NCI-H82 treated with DMSO at 0.1 percent for 48 hours (cell line): ENCODE data around the gene YARS2.
A peak's percentile ranks its signal among the peaks of the same experiment; 100 is the strongest.
"Not testable (repeated sequence)": the region's sequence is repeated elsewhere in the genome, so short reads cannot be mapped to it uniquely, and the experiment has no call there.

Experiments
- DNase-seq: peaks from one replicate; lab custom pipeline; 2025; ENCODE audit not compliant: unreplicated experiment; lab: John Stamatoyannopoulos, UW

Gene YARS2

GRCh38 chr12:32753605-32754004, 2.1 kb downstream of the YARS2 start:
- no peak for DNase-seq

GRCh38 chr12:32743264-32743663, 12.4 kb downstream of the YARS2 start:
- no peak for DNase-seq

GRCh38 chr12:32742133-32742532, 13.6 kb downstream of the YARS2 start:
- no peak for DNase-seq

- DNase-seq, result no peak
Measured at GRCh38 chr12:32739279-32739678, 16.4 kb downstream of the YARS2 start.

- no peak for DNase-seq
Measured at GRCh38 chr12:32737715-32738114, 18.0 kb downstream of the YARS2 start.

- no peak for DNase-seq
Measured at GRCh38 chr12:32736445-32736844, 19.3 kb downstream of the YARS2 start.

- DNase-seq, result peak; percentile 47
Measured at GRCh38 chr12:32734952-32735351, 20.7 kb downstream of the YARS2 start.

- DNase-seq, result no peak
Measured at GRCh38 chr12:32727237-32727636, 28.5 kb downstream of the YARS2 start.

GRCh38 chr12:32726286-32726685, 29.4 kb downstream of the YARS2 start:
- no peak for DNase-seq

GRCh38 chr12:32725308-32725707, 30.4 kb downstream of the YARS2 start:
- not testable (repeated sequence) for DNase-seq

GRCh38 chr12:32718926-32719325, 36.8 kb downstream of the YARS2 start:
- no peak for DNase-seq

- no peak for DNase-seq
Measured at GRCh38 chr12:32714772-32715171, 40.9 kb downstream of the YARS2 start.

- DNase-seq, result no peak
Measured at GRCh38 chr12:32708926-32709325, 46.8 kb downstream of the YARS2 start.

- DNase-seq, result no peak
Measured at GRCh38 chr12:32706335-32707024, 49.2 kb downstream of the YARS2 start.

- DNase-seq, result no peak
Measured at GRCh38 chr12:32705783-32706182, 49.9 kb downstream of the YARS2 start.

- DNase-seq, result no peak
Measured at GRCh38 chr12:32702946-32703345, 52.8 kb downstream of the YARS2 start.

GRCh38 chr12:32702473-32702872, 53.2 kb downstream of the YARS2 start:
- DNase-seq, result no peak

GRCh38 chr12:32699437-32699836, 56.3 kb downstream of the YARS2 start:
- DNase-seq, result not testable (repeated sequence)

- peak; percentile 99 for DNase-seq
Measured at GRCh38 chr12:32698285-32698684, 57.4 kb downstream of the YARS2 start.

GRCh38 chr12:32697445-32697844, 58.3 kb downstream of the YARS2 start:
- DNase-seq, result no peak
